GM18907 (cell line): Measurements from ENCODE around the gene JADE3.

ENCODE experiments used
- ATAC-seq: cut with Tn5 transposase; IDR thresholded peaks from one replicate; pipeline ENCODE4 v1.9.1; 2021; ENCODE audit warnings: mild to moderate bottlenecking, moderate library complexity; ENCODE audit not compliant: unreplicated experiment

The JADE3 gene

DNA sequence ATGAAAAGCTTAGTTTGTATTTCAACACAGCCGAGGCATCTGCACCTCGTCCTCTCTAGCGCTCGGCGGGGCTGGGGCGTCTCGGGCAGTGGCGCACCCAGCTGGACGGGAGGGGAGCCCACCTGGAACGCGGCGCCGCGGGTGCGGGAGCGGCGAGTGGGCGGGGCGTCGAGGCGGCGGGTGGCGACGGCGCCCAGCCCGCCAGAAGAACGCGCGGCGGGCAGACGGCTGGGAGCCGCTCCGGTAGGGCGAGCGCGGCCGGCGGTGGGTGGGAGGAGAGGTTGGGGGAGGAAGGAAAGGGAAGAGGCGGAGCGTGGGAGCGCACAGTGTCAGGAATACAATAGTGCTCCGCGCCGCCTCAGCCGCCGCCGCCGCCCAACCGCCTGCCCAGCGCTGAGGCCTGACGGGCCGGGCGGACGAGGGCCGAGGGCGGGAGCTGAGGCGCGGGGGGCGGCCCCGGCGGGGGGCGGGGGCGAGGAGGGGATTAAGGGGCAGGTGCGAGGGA is at the start of gene JADE3:
Gene JADE3 (plus strand): TSS at position 324 of the 505 bp plus-strand sequence. CDS start 72,474 bp downstream, outside the sequence.
- ATAC-seq, result peak; percentile 55

DNA sequence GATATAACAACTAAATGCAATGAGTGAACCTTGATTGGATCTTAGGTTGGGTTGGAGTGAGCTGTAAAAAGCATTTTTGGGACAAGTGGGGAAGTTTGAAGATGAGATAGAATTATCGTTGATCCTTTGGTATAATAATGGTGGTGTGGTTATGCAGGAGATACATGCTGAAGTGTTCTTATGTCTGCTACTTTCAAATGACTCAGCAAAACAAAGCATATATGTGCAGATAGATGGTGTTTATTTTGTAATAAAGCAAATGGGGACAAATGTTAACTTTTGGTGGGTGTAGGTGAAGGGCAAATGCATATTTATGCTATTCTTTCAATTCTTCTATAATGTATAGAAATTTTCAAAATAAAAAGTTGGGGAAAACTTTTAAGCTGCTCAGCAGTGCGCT is 49.1 kb upstream of the JADE3 start:
- ATAC-seq, result no peak

DNA sequence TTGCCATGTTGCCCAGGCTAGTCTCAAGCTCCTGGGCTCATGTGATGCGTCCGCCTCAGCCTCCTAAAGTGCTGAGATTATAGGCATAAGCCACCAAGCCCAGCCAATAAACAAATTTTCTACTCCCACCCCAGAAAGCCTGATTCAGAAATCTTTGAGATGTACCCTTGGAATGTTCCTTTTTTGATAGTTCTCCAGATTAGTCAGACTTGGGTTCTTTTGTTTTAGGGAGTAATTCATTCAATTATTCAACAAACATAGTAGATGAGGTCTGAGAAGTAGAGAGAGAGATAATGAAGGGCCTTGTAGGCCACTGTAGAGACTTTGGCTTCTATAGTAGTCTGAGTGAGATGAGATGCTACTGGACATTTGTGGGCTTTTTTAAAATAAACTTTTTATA is 47.6 kb upstream of the JADE3 start:
- no peak for ATAC-seq

GRCh38 chrX:46865281-46865680 is 46.9 kb upstream of the JADE3 start:
- ATAC-seq, result no peak

- ATAC-seq, result no peak
These were observed 45.5 kb upstream of the JADE3 start for GRCh38 chrX:46866726-46867125.

- no peak for ATAC-seq
These were observed 38.5 kb upstream of the JADE3 start for GRCh38 chrX:46873746-46874145.

DNA sequence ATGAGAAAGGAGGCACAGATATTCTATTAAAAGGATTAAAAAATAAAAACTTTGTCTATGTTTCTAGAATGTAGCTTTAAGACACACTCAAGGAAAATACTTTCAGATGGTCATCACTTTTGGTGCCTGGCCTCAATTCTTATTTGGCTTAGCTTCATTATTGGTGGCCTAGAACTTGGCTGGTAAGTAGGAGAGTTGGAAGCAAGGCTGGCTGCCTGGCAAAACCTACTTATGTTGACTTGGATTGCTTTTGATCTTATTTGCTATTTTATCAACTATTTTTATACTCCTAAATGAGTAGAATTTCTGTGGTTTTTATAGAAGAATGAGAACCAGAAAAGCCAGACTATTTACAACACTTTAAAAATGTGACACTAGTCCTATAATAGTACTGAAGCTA is 35.3 kb upstream of the JADE3 start:
- ATAC-seq, result no peak

- ATAC-seq, result no peak
These were observed 30.0 kb upstream of the JADE3 start for GRCh38 chrX:46882266-46882665.

- no peak for ATAC-seq
These were observed 27.4 kb upstream of the JADE3 start for GRCh38 chrX:46884799-46885198.

DNA sequence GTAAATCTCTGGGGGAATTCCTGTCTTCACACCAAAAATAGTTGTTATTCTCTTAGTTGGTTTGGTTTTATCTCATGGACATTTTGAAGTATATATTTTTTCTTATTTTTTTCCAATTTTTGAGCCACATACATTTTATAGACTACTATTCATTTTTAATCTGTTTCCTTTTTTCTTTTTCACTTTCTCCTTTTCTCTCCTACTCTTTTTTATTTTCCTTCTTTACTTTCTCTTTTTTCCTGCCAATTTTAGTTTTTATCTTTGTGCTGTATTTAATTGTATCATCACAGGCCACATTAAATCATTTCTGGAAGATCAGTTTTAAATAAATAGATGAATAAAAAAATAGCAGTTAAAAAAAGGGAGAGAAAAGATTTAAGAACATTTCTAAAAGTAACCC is 14.0 kb upstream of the JADE3 start:
- ATAC-seq, result no peak

DNA sequence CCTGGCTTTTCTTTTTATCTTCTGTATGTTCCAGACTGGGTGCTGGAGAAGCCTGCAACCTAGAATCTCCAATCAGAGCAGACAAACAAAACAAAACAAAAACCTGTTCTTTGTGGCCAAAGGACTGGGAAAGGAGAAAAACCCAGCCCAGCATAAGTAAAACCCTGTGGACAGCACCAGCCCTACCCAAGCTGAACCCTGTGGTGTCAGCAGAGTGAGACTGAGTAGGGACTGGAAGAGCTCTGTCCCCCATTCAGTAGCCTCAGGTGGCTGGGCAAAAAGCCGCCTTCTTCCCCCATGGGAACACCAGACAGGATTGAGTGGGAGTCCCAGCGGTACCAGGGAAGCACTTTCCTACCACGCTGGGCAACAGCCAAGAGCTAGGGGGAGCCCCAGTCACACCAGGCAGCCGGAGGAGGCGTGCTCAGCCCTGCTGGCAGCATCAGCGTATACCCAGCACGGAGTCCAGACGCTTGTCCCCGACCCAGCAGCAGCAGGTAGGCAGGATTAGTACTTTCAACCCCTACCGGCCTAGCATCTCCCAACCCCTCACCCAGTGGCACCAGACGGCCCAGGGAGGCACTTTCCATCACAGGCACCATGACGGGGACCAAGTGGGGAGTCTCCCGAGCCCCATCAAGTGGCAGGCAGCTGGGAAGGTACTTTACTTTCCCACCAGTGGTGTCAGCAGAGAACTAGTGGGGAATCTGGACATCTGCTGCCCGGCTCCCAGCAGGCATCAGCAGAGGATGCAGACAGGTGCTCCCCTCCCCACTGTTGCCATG is 8.6 kb upstream of the JADE3 start:
- peak; percentile 93 for ATAC-seq

- ATAC-seq, result no peak
These were observed 7.6 kb upstream of the JADE3 start for GRCh38 chrX:46904626-46905025.

- no peak for ATAC-seq
These were observed 1.8 kb upstream of the JADE3 start for GRCh38 chrX:46910415-46910814.

DNA sequence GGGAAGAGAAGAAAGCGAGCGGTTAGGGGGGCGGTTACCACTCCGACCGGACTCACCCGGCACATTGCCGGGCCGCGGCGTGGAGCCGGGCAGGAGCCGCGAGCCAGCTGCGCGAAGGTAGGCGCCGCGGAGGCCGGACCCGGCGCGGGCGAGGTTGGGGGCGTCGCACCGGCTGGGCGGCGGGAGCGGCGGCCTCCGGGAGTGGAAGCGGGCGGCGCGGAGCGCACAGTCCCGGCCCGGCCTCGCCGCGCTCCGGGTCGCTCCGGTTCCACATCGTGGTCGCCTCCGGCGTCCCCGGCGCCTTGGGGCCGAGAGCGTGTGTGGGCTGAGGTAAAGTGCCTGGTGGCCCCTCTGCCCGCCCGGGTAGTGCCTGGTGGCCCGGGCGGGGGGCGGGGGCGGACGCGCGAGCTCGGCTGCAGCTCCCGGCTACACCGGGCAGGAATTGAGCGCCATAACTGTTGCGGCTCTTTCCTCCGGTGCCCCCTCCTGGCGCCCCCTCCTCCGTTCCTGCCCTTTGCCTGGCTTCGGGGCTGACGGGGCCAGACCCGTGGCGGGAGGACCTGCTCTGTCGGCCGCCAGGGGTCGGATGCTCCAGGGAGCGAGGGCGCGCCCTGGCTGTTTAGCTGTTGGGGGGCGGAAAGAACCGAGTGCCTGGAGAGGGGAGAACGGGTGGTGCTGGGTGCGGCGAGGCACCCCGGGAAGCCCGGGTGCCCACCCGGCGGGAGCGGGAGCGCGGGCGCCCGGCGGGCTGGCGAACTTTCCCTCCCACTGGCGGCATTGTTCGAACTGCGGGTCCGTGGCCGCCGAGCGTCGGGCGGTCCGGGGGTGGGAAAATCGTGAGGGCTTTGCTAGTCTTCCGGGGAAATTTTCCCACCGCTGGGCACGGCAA is 626 bp downstream of the JADE3 start:
- ATAC-seq, result peak; percentile 62

DNA sequence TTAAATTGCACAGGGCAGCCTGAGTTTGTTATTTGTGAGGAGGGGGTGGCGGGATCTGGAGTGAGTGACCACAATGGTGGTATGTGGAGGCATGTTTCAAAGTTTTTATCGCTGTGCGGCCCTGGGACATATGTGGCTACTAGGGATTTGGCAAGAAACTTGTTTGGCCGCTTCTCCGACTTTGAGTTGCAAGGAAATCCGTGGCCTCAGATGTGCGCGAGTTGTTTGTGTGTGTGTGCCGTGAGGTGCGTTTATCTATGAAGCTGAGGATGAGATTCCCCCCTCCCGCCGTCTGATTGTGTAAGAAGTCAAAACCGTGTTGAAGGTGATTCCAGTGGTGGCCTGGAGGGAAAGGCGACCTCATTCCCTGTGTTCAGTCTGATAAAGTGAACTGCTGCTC is 1.4 kb downstream of the JADE3 start:
- no peak for ATAC-seq

GRCh38 chrX:46916273-46916672 is 4.1 kb downstream of the JADE3 start:
- no peak for ATAC-seq

DNA sequence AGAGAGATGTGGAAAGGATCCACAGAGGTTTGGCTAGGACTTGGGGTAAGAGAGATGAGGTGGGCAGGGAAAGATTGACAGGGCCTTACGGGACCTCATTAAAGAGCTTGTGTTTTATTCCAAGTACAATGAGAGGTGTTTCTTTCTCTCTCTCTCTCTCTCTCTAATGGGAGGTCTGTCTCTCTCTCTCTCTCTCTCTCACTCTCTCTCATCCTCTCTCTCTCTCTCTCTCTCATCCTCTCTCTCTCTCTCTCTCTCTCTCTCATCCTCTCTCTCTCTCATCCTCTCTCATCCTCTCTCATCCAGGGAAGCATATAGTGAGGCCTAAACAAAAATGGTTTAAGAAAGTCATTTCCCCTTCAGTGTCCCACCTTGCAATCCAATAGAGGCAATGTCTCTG is 5.4 kb downstream of the JADE3 start:
- no peak for ATAC-seq

DNA sequence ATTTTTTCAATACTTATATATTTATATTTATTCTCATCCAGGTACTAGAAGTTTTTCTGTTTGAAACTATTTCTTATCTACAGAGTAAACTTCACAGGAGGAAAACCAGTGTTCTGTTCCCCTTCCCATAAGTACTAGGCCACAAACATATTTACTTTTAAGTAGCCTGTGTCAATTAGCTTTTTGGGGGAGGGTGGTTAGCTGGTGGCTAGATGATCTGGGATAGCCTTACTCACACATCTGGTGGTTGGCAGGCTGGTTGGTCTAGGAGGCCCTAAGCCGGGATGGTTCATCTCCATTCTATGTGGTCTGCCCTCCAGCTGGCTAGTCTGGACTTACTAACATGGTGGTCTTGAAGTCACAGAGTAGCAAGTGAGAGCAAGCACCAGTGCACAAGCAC is 6.2 kb downstream of the JADE3 start:
- no peak for ATAC-seq

- no peak for ATAC-seq
These were observed 8.0 kb downstream of the JADE3 start for GRCh38 chrX:46920235-46920634.

DNA sequence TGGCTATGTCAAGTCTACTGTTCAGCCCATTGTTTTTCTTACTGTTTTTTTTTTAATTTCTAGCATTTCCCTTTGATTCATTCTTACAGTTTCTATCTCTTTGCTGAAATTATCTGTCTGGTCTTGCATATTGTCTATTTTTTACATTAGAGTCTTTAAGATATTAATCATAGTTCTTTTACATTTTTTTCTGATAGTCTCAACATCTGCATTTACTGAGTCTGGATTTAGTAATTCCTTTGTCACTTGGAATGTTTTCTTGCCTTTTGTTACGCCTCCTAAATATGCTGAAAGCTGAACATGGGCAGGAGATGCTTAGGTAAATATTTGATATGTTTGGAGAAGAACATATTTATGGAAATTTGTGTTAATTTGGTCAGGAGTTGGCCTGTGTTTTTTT is 10.4 kb downstream of the JADE3 start:
- ATAC-seq, result no peak

GRCh38 chrX:46927718-46928117 is 15.5 kb downstream of the JADE3 start:
- ATAC-seq, result no peak
